MCF 10A (cell line): ENCODE data around the gene TNFRSF6B. TPM values are rescaled to one million over a fixed set of nuclear protein-coding genes. Genes with fewer than 3 reads are reported as not detected.

Source experiments
- BruUV-seq: library from RNA; stranded (reverse); fragments of 400-500 nt; replicated peaks from 2 replicates; lab custom pipeline; 2021; lab: Mats Ljungman, UMichigan
- CTCF ChIA-PET: fragments of 300-600 bp; sonication (Branson Sonifier 250); formaldehyde crosslinking; extraction: SDS; loops from one replicate; lab custom pipeline; 2021; ENCODE audit warnings: antibody characterized with exemption, inconsistent platforms; lab: Yijun Ruan, JAX
- POLR2A ChIA-PET: fragments of 300-600, 350-650 bp; sonication (Branson Sonifier 250); formaldehyde crosslinking; extraction: SDS; loops from one replicate; lab custom pipeline; 2020; ENCODE audit warnings: antibody characterized with exemption, inconsistent platforms; lab: Yijun Ruan, JAX
- DNase-seq: peaks from one replicate; pipeline ENCODE4 v3.0.0-alpha.2; 2018; ENCODE audit not compliant: unreplicated experiment
- H3K27ac Mint-ChIP-seq: one replicate; pipeline ENCODE4 v1.8.0; 2022; ENCODE audit warnings: mild to moderate bottlenecking, low read depth, mixed read lengths; ENCODE audit not compliant: unreplicated experiment
- H3K27me3 Mint-ChIP-seq: one replicate; pipeline ENCODE4 v1.8.0; 2022; ENCODE audit warnings: mixed read lengths; ENCODE audit not compliant: insufficient read depth, unreplicated experiment
- H3K36me3 Mint-ChIP-seq: one replicate; pipeline ENCODE4 v1.8.0; 2022; ENCODE audit warnings: mild to moderate bottlenecking, moderate library complexity, mixed read lengths; ENCODE audit not compliant: insufficient read depth, unreplicated experiment
- H3K4me1 Mint-ChIP-seq: one replicate; pipeline ENCODE4 v1.8.0; 2022; ENCODE audit warnings: mixed read lengths; ENCODE audit not compliant: insufficient read depth, unreplicated experiment
- H3K4me3 Mint-ChIP-seq: one replicate; pipeline ENCODE4 v1.8.0; 2022; ENCODE audit warnings: mild to moderate bottlenecking, moderate library complexity, mixed read lengths; ENCODE audit not compliant: unreplicated experiment
- H3K9me3 Mint-ChIP-seq: one replicate; pipeline ENCODE4 v1.8.0; 2022; ENCODE audit warnings: mixed read lengths; ENCODE audit not compliant: unreplicated experiment
- CTCF ChIP-seq: fragments of 200-600 bp; IDR thresholded peaks from one replicate; pipeline ENCODE4 v1.8.0; 2022; ENCODE audit warnings: antibody characterized with exemption, mild to moderate bottlenecking; ENCODE audit not compliant: unreplicated experiment
- intact Hi-C: fragments of 100-400 bp; cut with micrococcal nuclease; formaldehyde crosslinking; loops from 2 replicates; pipeline ENCODE4 v1.14.1; 2022
- total RNA-seq: library from RNA; stranded (reverse); gene quantifications from 2 replicates; pipeline ENCODE4 v1.2.3, GENCODE V29; 2022

The TNFRSF6B gene
- total RNA-seq, 1 experiment from 2014 or later: 24.4 TPM

GRCh38 chr20:63660622-63661021 lies 35.8 kb upstream of the TNFRSF6B start:
- Mint-ChIP-seq H3K27me3 (no peaks in the 10 kb centered on the region), H3K4me1 (peaks cover 9% of the 10 kb centered on the region), H3K9me3 (no peaks in the 10 kb centered on the region), H3K27ac (no peak overlapping the region), H3K36me3 (peaks cover 11% of the 10 kb centered on the region), H3K4me3 (no peak overlapping the region)
- intact Hi-C loops: no loop called here
- POLR2A ChIA-PET: interaction anchor here (0.7 to 1.9 kb wide), 2 partner anchors 29 to 33 kb away, joined by 3 to 4 read pairs; partner anchors contain the start of gene GMEB2
- CTCF ChIA-PET: no interaction called here
- no peak for TF ChIP-seq CTCF
- DNase-seq: no peak
- no TSS peak for BruUV-seq

DNA sequence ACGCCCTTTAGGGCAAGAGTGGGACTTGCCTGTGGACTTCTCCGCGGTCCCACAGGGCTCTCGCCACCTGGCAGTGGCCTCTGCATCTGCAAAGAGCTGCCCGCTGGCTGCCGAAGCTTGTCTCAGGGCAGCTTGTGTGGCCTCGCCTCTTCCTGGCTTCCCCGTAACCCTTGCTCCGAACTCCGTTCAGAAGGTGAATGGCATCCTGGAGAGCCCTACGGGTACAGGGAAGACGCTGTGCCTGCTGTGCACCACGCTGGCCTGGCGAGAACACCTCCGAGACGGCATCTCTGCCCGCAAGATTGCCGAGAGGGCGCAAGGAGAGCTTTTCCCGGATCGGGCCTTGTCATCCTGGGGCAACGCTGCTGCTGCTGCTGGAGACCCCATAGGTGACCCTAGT lies 35.3 kb upstream of the TNFRSF6B start:
- Mint-ChIP-seq H3K36me3 (peaks cover 11% of the 10 kb centered on the region), H3K27me3 (no peaks in the 10 kb centered on the region), H3K27ac (no peak overlapping the region), H3K4me3 (no peak overlapping the region), H3K9me3 (no peaks in the 10 kb centered on the region), H3K4me1 (peaks cover 9% of the 10 kb centered on the region)
- POLR2A ChIA-PET: interaction anchor here (0.7 kb wide), 1 partner anchor 29 kb away, joined by 3 read pairs; no protein-coding TSS in a partner anchor
- BruUV-seq: no TSS peak
- intact Hi-C loops: no loop called here
- DNase-seq: no peak
- CTCF ChIA-PET: interaction anchor here (0.7 kb wide), 1 partner anchor 209 kb away, joined by 3 read pairs; no protein-coding TSS in a partner anchor
- no peak for TF ChIP-seq CTCF

DNA sequence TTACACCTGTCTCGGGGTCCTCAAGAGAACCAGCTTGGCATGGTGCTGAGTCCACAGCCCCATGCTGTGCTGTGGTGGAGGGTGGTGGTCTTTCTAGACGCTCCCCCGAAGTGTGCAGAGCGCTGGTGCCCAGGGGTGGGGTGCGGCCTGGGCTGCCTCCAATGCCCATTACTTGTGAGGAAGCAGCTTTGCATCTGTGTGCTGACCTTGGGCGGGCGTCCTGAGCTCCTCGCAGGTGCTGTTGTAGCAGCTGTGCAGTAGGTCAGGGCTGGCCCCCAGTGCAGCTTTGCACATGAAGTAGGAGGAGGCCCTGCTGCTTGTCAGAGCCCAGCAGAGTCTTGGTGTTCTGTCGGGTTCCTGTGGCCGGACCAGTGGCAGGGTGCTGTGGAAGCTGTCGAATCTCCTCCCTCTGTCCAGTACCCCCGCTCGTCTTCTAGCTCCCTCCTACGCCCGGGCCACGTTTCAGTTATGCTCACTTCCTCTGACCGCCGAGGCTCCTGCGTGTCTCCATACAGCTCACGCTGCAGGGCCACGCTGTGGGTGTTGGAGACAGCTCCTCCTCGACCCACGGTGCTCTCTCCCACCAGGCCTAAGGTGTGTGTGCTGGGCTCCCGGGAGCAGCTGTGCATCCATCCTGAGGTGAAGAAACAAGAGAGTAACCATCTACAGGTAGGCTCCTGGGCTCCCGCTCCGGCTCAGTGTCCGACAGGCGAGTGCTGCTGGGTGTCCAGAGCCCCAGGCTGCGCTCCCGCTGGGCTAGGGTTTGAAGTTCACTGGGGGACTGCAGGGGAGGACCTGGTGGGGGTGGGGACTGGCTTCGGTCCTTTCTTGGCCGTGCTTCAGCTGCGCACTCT lies 34.3 kb upstream of the TNFRSF6B start:
- Mint-ChIP-seq H3K4me1 (peaks cover 9% of the 10 kb centered on the region), H3K9me3 (no peaks in the 10 kb centered on the region), H3K4me3 (no peak overlapping the region), H3K36me3 (peaks cover 20% of the 10 kb centered on the region), H3K27me3 (no peaks in the 10 kb centered on the region), H3K27ac (no peak overlapping the region)
- POLR2A ChIA-PET: interaction anchor here (0.7 to 1.0 kb wide), 3 partner anchors 20 to 295 kb away, joined by 3 to 5 read pairs (median 3); no protein-coding TSS in a partner anchor
- CTCF ChIA-PET: interaction anchor here (0.6 to 1.2 kb wide), 3 partner anchors 81 to 210 kb away, joined by 3 to 5 read pairs (median 4); no protein-coding TSS in a partner anchor
- TF ChIP-seq CTCF: no peak
- no peak for DNase-seq
- intact Hi-C loops: no loop called here
- no TSS peak for BruUV-seq

- Mint-ChIP-seq H3K4me3 (no peak overlapping the region), H3K4me1 (peaks cover 9% of the 10 kb centered on the region), H3K36me3 (peaks cover 22% of the 10 kb centered on the region), H3K27ac (no peak overlapping the region), H3K9me3 (no peaks in the 10 kb centered on the region), H3K27me3 (no peaks in the 10 kb centered on the region)
- intact Hi-C loops: no loop called here
- TF ChIP-seq CTCF: no peak
- CTCF ChIA-PET: no interaction called here
- POLR2A ChIA-PET: interaction anchor here (0.7 to 1.0 kb wide), 3 partner anchors 20 to 295 kb away, joined by 3 to 5 read pairs (median 3); no protein-coding TSS in a partner anchor
- no TSS peak for BruUV-seq
- DNase-seq: no peak
Observed at GRCh38 chr20:63662813-63663189, 33.7 kb upstream of the TNFRSF6B start.
